OCI-LY1 (cell line): ENCODE measurements around the gene CAPN15.

Source experiments
- H2AFZ ChIP-seq: fragments of 200-600 bp; sonication (generic), shearing (Covaris generic); 2 replicates; pipeline ENCODE4 v1.6.0; 2014; ENCODE audit warnings: antibody characterized with exemption, mild to moderate bottlenecking, low read length
- H3F3A ChIP-seq: fragments of 200-600 bp; sonication (generic), shearing (Covaris generic); 2 replicates; pipeline ENCODE4 v1.6.0; 2014; ENCODE audit warnings: mild to moderate bottlenecking, antibody characterized with exemption, low read length, moderate library complexity; ENCODE audit not compliant: insufficient read depth
- H3K27ac ChIP-seq: fragments of 200-600 bp; sonication (generic); 2 replicates; pipeline ENCODE4 v1.5.1; 2014; ENCODE audit warnings: low read length, mixed run types, mild to moderate bottlenecking, low read depth; ENCODE audit not compliant: poor library complexity, severe bottlenecking
- H3K27me3 ChIP-seq: fragments of 200-600 bp; sonication (generic); 2 replicates; pipeline ENCODE4 v1.6.0; 2014; ENCODE audit warnings: antibody characterized with exemption, mild to moderate bottlenecking, low read length, moderate library complexity; ENCODE audit not compliant: insufficient read depth
- H3K36me3 ChIP-seq: fragments of 200-600 bp; sonication (generic); 2 replicates; pipeline ENCODE4 v1.6.1; 2014; ENCODE audit warnings: mild to moderate bottlenecking, antibody characterized with exemption, low read length, moderate library complexity, mixed read lengths; ENCODE audit not compliant: insufficient read depth
- H3K4me1 ChIP-seq: fragments of 200-600 bp; sonication (generic); 2 replicates; pipeline ENCODE4 v1.5.1; 2014; ENCODE audit warnings: mild to moderate bottlenecking, low read length, moderate library complexity; ENCODE audit not compliant: insufficient read depth, severe bottlenecking
- H3K4me2 ChIP-seq: fragments of 200-600 bp; sonication (generic), shearing (Covaris generic); 2 replicates; pipeline ENCODE4 v1.6.1; 2014; ENCODE audit warnings: low read length
- H3K4me3 ChIP-seq: fragments of 200-600 bp; sonication (generic); 2 replicates; pipeline ENCODE4 v1.5.1; 2014; ENCODE audit warnings: low read length, low read depth, mild to moderate bottlenecking, mixed read lengths; ENCODE audit not compliant: poor library complexity, severe bottlenecking
- H3K79me2 ChIP-seq: fragments of 200-600 bp; shearing (Covaris generic); 2 replicates; pipeline ENCODE4 v1.6.1; 2016; ENCODE audit warnings: mixed run types, low read length, mixed read lengths; ENCODE audit not compliant: insufficient read depth
- H3K9ac ChIP-seq: fragments of 200-600 bp; sonication (generic), shearing (Covaris generic); 2 replicates; pipeline ENCODE4 v1.6.1; 2014; ENCODE audit warnings: mild to moderate bottlenecking, low read length, mixed read lengths
- H3K9me2 ChIP-seq: fragments of 200-600 bp; sonication (generic), shearing (Covaris generic); 2 replicates; pipeline ENCODE4 v1.6.1; 2014; ENCODE audit warnings: low read depth, mild to moderate bottlenecking, low read length, mixed read lengths
- H3K9me3 ChIP-seq: fragments of 200-600 bp; shearing (Covaris generic); 2 replicates; pipeline ENCODE4 v1.6.1; 2014; ENCODE audit warnings: low read length, mixed read lengths
- H4K20me1 ChIP-seq: fragments of 200-600 bp; sonication (generic), shearing (Covaris generic); 2 replicates; pipeline ENCODE4 v1.6.0; 2016; ENCODE audit warnings: mild to moderate bottlenecking, low read length; ENCODE audit not compliant: insufficient read depth
- EZH2 ChIP-seq: fragments of 200-600 bp; sonication (generic), shearing (Covaris generic); IDR thresholded peaks from 2 replicates; pipeline ENCODE4 v1.8.0; 2017; ENCODE audit warnings: borderline replicate concordance, mixed run types, mild to moderate bottlenecking, antibody characterized with exemption, low read length, moderate library complexity, mixed read lengths
- TF ChIP-seq, protein P1 (sequence below): fragments of 200-600 bp; sonication (generic), shearing (Covaris generic); IDR thresholded peaks from 2 replicates; pipeline ENCODE4 v1.5.1; 2017; ENCODE audit warnings: mild to moderate bottlenecking, antibody characterized with exemption, low read length, moderate library complexity, mixed read lengths

Gene CAPN15

DNA sequence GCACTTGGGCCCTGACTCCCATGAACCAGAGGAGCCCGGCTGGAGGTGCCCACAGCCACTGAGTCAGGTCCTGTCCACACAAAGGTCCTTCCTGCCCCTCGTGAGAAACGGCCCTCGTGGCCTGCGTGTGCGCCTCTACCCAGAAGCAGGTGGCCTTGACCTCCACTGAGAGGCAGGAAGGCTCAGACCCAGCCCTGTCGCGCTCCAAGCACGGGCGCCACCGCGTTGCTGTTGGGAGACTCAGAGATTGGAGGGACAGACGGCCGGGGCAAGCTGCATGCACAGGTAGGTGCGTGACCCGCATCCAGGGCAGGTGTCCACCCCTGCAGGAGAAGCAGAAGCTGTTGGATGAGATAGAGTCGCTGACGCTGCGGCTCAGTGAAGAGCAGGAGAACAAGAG is 8.1 kb upstream of the CAPN15 start:
- Histone ChIP-seq H3K27ac (no peak overlapping the region), H3K9me3 (no peaks in the 10 kb centered on the region), H4K20me1 (no peaks in the 10 kb centered on the region), H3K27me3 (no peaks in the 10 kb centered on the region), H3K79me2 (no peaks in the 10 kb centered on the region), H3K9ac (no peak overlapping the region), H3K4me1 (no peaks in the 10 kb centered on the region), H3F3A (no peaks in the 10 kb centered on the region), H3K36me3 (no peaks in the 10 kb centered on the region), H3K4me3 (no peak overlapping the region), H3K4me2 (no peak overlapping the region), H2AFZ (no peak overlapping the region), H3K9me2 (no peaks in the 10 kb centered on the region)
- TF ChIP-seq, protein P1, sequence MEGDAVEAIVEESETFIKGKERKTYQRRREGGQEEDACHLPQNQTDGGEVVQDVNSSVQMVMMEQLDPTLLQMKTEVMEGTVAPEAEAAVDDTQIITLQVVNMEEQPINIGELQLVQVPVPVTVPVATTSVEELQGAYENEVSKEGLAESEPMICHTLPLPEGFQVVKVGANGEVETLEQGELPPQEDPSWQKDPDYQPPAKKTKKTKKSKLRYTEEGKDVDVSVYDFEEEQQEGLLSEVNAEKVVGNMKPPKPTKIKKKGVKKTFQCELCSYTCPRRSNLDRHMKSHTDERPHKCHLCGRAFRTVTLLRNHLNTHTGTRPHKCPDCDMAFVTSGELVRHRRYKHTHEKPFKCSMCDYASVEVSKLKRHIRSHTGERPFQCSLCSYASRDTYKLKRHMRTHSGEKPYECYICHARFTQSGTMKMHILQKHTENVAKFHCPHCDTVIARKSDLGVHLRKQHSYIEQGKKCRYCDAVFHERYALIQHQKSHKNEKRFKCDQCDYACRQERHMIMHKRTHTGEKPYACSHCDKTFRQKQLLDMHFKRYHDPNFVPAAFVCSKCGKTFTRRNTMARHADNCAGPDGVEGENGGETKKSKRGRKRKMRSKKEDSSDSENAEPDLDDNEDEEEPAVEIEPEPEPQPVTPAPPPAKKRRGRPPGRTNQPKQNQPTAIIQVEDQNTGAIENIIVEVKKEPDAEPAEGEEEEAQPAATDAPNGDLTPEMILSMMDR: no peak
- TF ChIP-seq EZH2: no peak

DNA sequence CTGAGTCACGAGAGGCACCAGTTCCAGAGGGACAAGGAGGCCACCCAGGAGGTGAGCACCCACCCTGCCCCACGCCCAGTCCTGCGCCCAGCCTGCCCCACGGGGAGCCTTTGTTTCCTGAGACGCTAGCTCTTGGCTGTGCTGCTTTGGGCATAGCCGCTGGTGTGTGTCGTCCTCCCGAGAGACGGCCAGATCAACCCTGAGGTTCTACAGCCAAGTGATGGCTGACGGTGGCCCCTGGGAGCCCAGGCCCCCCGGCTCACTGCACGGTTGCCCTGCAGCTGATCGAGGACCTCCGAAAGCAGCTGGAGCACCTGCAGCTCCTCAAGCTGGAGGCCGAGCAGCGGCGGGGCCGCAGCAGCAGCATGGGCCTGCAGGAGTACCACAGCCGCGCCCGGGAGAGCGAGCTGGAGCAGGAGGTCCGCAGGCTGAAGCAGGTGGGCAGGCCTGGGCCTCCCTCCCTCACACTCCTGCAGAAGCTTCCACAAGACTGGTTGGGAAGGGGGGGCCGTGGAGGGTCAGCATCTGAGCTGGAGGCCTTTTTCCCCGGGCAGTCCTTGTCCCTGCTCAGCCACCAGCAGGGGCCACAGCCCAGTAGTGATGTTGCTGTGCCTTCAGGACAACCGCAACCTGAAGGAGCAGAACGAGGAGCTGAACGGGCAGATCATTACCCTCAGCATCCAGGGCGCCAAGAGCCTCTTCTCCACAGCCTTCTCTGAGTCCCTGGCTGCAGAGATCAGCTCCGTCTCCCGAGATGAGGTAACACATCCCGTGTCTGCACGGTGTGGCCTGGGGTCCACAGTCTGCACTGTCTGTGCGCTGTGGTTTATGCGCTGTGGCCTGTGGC is 7.4 kb upstream of the CAPN15 start:
- H3K36me3 ChIP-seq: no peaks in the 10 kb centered on the region
- H3K4me1 ChIP-seq: no peaks in the 10 kb centered on the region

GRCh38 chr16:520847-521246 is 6.7 kb upstream of the CAPN15 start:
- H2AFZ ChIP-seq: no peak overlapping the region
- no peaks in the 10 kb centered on the region for H3K79me2 ChIP-seq
- no peaks in the 10 kb centered on the region for H3K9me2 ChIP-seq
- no peaks in the 10 kb centered on the region for H4K20me1 ChIP-seq
- no peak overlapping the region for H3K9ac ChIP-seq
- no peaks in the 10 kb centered on the region for H3F3A ChIP-seq
- no peak overlapping the region for H3K4me2 ChIP-seq
- H3K4me3 ChIP-seq: no peak overlapping the region
- H3K27ac ChIP-seq: no peak overlapping the region
- no peaks in the 10 kb centered on the region for H3K27me3 ChIP-seq
- H3K36me3 ChIP-seq: no peaks in the 10 kb centered on the region
- no peak for TF ChIP-seq EZH2
- TF ChIP-seq, protein P1: no peak
- H3K9me3 ChIP-seq: no peaks in the 10 kb centered on the region
- peaks cover 8% of the 10 kb centered on the region for H3K4me1 ChIP-seq

More for the DNA sequence above, 7.4 kb upstream of the CAPN15 start:
- no peaks in the 10 kb centered on the region for H3K9me2 ChIP-seq
- H3K79me2 ChIP-seq: no peaks in the 10 kb centered on the region
- no peak overlapping the region for H3K27ac ChIP-seq
- no peak overlapping the region for H3K4me3 ChIP-seq
- H3K4me2 ChIP-seq: no peak overlapping the region
- H2AFZ ChIP-seq: no peak overlapping the region
- H3K9me3 ChIP-seq: no peaks in the 10 kb centered on the region
- no peaks in the 10 kb centered on the region for H3F3A ChIP-seq
- no peaks in the 10 kb centered on the region for H4K20me1 ChIP-seq
- TF ChIP-seq, protein P1: no peak
- no peak for TF ChIP-seq EZH2
- no peaks in the 10 kb centered on the region for H3K27me3 ChIP-seq
- no peak overlapping the region for H3K9ac ChIP-seq
